SK-N-MC (cell line): ENCODE results near the gene PAPOLA.

Experiments used
- EZH2 ChIP-seq: fragments of 200-600 bp; sonication (generic); IDR thresholded peaks from one replicate; pipeline ENCODE4 v1.6.1; 2017; ENCODE audit warnings: antibody characterized with exemption
- FOXP2 ChIP-seq: optimal IDR thresholded peaks from 2 replicates; pipeline ENCODE3; 2011; ENCODE audit warnings: mild to moderate bottlenecking, moderate library complexity; ENCODE audit not compliant: insufficient read depth; ENCODE audit errors: extremely low read length, control extremely low read depth
- POLR2AphosphoS5 ChIP-seq: IDR thresholded peaks from 2 replicates; pipeline ENCODE4 v1.6.1; 2012; ENCODE audit warnings: mild to moderate bottlenecking, low read depth, low read length, borderline replicate concordance

DNA sequence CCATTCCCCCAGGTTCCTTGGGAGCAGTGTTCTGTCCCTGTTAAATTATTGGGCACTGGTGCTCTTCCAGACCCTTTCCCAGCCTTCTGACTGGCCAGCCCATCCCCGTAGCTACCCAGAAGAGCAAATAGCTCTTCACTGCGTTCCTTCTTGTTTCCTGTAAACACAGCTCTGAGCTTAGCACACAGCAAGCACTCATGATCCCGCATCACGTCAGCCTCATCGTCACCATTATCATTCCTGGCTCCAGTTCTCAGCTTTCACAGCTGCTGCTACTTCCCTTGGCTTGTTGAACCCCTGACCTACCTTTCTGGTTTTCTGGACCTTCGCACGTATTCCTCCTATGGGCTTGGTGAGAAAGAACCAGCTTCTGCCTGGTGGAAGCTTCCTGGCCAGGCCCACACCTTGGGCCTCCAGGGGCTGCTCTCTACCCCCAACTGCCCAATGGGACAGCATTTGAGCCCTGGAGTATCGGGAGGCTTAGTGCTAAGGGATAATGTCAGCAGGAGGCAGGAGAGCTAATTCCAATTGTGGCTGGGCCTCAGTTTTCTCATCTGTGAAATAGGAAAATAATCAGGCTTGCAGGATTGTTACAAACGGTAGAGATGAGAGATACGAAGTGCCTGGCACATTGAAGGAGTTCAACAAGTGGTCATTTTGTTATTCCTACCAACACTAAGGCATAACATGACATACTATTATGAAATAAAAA, 22.6 kb upstream of the PAPOLA start:
- TF ChIP-seq POLR2AphosphoS5 = no peak
- no peak for TF ChIP-seq EZH2
- no peak for TF ChIP-seq FOXP2
